ENCODE data around the gene FRAT1. TPM values are rescaled to one million over a fixed set of nuclear protein-coding genes. Genes with fewer than 3 reads are reported as not detected.

The FRAT1 gene
- total and polyA plus RNA-seq, 2 of the 4 experiments (the other 2 are of a cell fraction), result 0.54 to 0.89 TPM

GRCh38 chr10:97365761-97366351, 46.8 kb downstream of the FRAT1 start:
- no peak overlapping the region for H3K14ac ChIP-seq (replicated peaks; ENCODE audit: low read depth, low read length)
- dilution Hi-C loops (cut with HindIII; ENCODE audit: low sequenced_read_pairs, unreplicated experiment) (no loop called here), in situ Hi-C loops (cut with MboI; ENCODE audit: low sequenced_read_pairs) (no loop called here), intact Hi-C loops (cut with micrococcal nuclease) (no loop called here)
- no peak overlapping the region for H2BK20ac ChIP-seq (ENCODE audit: low read depth, low read length)
- no peaks in the 10 kb centered on the region for H3K9me3 ChIP-seq (ENCODE audit: control insufficient read depth, insufficient read depth, low read length)
- no peak overlapping the region for H3K56ac ChIP-seq (ENCODE audit: extremely low read depth, insufficient read depth, low read length)
- no peak overlapping the region for H2BK15ac ChIP-seq (ENCODE audit: low read depth, low read length)
- no TSS peak for BruUV-seq (replicated peaks)
- no peak for DNase-seq
- H2AFZ ChIP-seq (replicated peaks; ENCODE audit: low read length, poor library complexity), result no peak overlapping the region
- H4K8ac ChIP-seq (ENCODE audit: low read depth in 2 of 2, low read length in 2 of 2), result no peak overlapping the region
- peaks cover 43% of the 10 kb centered on the region for H3K36me3 ChIP-seq (ENCODE audit: control insufficient read depth, insufficient read depth, low read length)
- no peak for ATAC-seq (ENCODE audit: low read depth)
- no peak for TF ChIP-seq MXI1 (IDR thresholded peaks at IDR 0.05; ENCODE audit: borderline replicate concordance, low read depth, low read length)
- TF ChIP-seq MAZ (IDR thresholded peaks at IDR 0.05; ENCODE audit: borderline replicate concordance, low read depth, low read length), result no peak
- TF ChIP-seq, protein P1, sequence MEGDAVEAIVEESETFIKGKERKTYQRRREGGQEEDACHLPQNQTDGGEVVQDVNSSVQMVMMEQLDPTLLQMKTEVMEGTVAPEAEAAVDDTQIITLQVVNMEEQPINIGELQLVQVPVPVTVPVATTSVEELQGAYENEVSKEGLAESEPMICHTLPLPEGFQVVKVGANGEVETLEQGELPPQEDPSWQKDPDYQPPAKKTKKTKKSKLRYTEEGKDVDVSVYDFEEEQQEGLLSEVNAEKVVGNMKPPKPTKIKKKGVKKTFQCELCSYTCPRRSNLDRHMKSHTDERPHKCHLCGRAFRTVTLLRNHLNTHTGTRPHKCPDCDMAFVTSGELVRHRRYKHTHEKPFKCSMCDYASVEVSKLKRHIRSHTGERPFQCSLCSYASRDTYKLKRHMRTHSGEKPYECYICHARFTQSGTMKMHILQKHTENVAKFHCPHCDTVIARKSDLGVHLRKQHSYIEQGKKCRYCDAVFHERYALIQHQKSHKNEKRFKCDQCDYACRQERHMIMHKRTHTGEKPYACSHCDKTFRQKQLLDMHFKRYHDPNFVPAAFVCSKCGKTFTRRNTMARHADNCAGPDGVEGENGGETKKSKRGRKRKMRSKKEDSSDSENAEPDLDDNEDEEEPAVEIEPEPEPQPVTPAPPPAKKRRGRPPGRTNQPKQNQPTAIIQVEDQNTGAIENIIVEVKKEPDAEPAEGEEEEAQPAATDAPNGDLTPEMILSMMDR (conservative IDR thresholded peaks at IDR 0.05; ENCODE audit: low read depth, low read length), result no peak
- TF ChIP-seq MAFK (IDR thresholded peaks at IDR 0.05; ENCODE audit: low read depth, low read length), result no peak
- no peak for TF ChIP-seq POLR2A (IDR thresholded peaks at IDR 0.05; ENCODE audit: low read depth, low read length)
- TF ChIP-seq FOS (IDR thresholded peaks at IDR 0.05; ENCODE audit: low read depth, low read length), result no peak
- TF ChIP-seq, protein P2, sequence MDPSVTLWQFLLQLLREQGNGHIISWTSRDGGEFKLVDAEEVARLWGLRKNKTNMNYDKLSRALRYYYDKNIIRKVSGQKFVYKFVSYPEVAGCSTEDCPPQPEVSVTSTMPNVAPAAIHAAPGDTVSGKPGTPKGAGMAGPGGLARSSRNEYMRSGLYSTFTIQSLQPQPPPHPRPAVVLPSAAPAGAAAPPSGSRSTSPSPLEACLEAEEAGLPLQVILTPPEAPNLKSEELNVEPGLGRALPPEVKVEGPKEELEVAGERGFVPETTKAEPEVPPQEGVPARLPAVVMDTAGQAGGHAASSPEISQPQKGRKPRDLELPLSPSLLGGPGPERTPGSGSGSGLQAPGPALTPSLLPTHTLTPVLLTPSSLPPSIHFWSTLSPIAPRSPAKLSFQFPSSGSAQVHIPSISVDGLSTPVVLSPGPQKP (IDR thresholded peaks at IDR 0.05; ENCODE audit: borderline replicate concordance, low read depth, low read length), result no peak
- TF ChIP-seq USF2 (IDR thresholded peaks at IDR 0.05; ENCODE audit: low read depth, low read length), result no peak
- no peak for TF ChIP-seq BHLHE40 (IDR thresholded peaks at IDR 0.05; ENCODE audit: low read depth, low read length)
- TF ChIP-seq RFX5 (IDR thresholded peaks at IDR 0.05; ENCODE audit: low read depth, low read length), result no peak
- TF ChIP-seq RCOR1 (IDR thresholded peaks at IDR 0.05; ENCODE audit: insufficient replicate concordance, low read length), result no peak
- no peak for TF ChIP-seq CEBPB (IDR thresholded peaks at IDR 0.05; ENCODE audit: low read depth, low read length)
- TF ChIP-seq RAD21 (IDR thresholded peaks at IDR 0.05; ENCODE audit: low read length), result no peak
- TF ChIP-seq SMC3 (IDR thresholded peaks at IDR 0.05; ENCODE audit: low read depth, low read length), result no peak
- no peak for TF ChIP-seq NFE2L2 (IDR thresholded peaks at IDR 0.05; ENCODE audit: low read depth, low read length)
- TF ChIP-seq CHD1 (IDR thresholded peaks at IDR 0.05; ENCODE audit: low read depth, low read length), result no peak
- no peaks in the 10 kb centered on the region for H3K79me1 ChIP-seq (ENCODE audit: low read depth in 1 of 2, low read length in 2 of 2)
- no peak overlapping the region for H3K4me2 ChIP-seq (ENCODE audit: low read depth, low read length)
- no peak overlapping the region for H3K23ac ChIP-seq (ENCODE audit: low read depth, low read length)
- H2BK120ac ChIP-seq (ENCODE audit: low read depth, low read length), result no peak overlapping the region
- no peak overlapping the region for H2AK5ac ChIP-seq (ENCODE audit: low read depth, low read length)
- H3K27ac ChIP-seq (ENCODE audit: insufficient read depth, low read length), result no peak overlapping the region
- no peak overlapping the region for H4K91ac ChIP-seq (ENCODE audit: insufficient read depth, low read depth, low read length)
- H2BK5ac ChIP-seq (ENCODE audit: low read depth, low read length, poor library complexity, severe bottlenecking), result no peak overlapping the region
- no peaks in the 10 kb centered on the region for H3K27me3 ChIP-seq (ENCODE audit: control insufficient read depth, insufficient read depth, low read length)
- POLR2A ChIA-PET (ENCODE audit: unreplicated experiment), result no interaction called here
- H3K4me3 ChIP-seq (ENCODE audit: insufficient read depth, low read depth, low read length), result no peak overlapping the region
- no peak overlapping the region for H4K5ac ChIP-seq (ENCODE audit: low read depth, low read length)
- H4K20me1 ChIP-seq (ENCODE audit: insufficient read depth, low read length), result no peaks in the 10 kb centered on the region; the same call in 1 of the 2 replicates
- no peak overlapping the region for H2AK9ac ChIP-seq (replicated peaks; ENCODE audit: low read depth, low read length, poor library complexity)
- no peaks in the 10 kb centered on the region for H3K4me1 ChIP-seq (ENCODE audit: control insufficient read depth, insufficient read depth, low read length)
- no peak overlapping the region for H3K18ac ChIP-seq (ENCODE audit: low read depth, low read length)
- 95% methylated on average over 4 of the region's 19 CpGs; no CpG with 5 or more reads in 1 of the 2 experiments for WGBS, 2 experiments (ENCODE audit: extremely low coverage in 2 of 2, insufficient read length in 1 of 2)
- CTCF ChIA-PET, result no interaction called here
- no peak overlapping the region for H3K4ac ChIP-seq (ENCODE audit: low read depth, low read length)
- H3K9ac ChIP-seq (ENCODE audit: low read depth, low read length), result no peak overlapping the region
- H3K9me1 ChIP-seq (ENCODE audit: insufficient read depth, low read length), result no peaks in the 10 kb centered on the region

Measured in IMR-90 (cell line).